ENCODE data around the gene TRIM5. TPM values are rescaled to one million over a fixed set of nuclear protein-coding genes. Genes with fewer than 3 reads are reported as not detected.

Gene TRIM5
- total RNA-seq, 1 donor from 2014 or later: 39.8 TPM

DNA sequence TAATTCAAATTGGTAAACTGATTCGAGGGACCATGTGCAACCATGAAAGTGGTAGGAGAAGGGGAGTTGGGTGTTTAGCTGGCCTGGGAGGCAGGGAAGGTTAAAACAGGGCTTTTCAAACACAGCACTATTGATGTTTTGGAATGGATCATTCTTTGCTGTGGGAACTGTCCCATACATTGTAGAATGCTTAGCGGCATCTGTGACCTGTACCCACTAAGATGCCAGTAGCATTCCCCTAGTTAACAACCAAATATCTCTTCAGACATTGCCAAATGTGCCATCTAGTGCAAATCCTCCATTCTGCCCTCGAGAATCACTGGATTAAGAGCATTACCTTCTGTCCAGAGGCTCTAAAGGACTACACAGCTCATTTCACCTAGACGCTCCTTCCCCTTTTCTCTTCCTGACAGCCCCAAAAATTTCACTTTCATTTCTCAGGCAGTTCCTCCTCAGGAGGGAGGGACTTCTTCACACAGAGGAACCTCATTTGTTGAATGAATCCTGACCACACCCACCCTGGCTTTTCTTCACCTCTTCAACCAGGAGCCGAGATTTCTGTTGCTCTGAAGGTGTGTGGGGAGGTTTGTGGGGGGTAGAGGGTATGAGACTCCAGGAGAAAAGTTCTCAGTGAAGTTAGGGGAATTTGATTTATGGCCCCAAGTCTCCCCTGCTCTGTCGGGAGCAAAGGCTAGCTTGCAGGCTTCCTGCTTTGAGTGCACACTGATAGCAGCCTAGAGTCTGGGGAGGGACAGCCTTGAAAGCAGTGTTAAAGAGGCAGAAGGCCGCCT is 60.2 kb downstream of the TRIM5 start, which contains the start of gene TRIM34:
TRIM34 (plus strand) TSS at position 513 of the 791 bp plus-strand sequence. CDS start 7,331 bp downstream, outside the sequence.
- DNase-seq (ENCODE audit: low spot score): peak; percentile 74

DNA sequence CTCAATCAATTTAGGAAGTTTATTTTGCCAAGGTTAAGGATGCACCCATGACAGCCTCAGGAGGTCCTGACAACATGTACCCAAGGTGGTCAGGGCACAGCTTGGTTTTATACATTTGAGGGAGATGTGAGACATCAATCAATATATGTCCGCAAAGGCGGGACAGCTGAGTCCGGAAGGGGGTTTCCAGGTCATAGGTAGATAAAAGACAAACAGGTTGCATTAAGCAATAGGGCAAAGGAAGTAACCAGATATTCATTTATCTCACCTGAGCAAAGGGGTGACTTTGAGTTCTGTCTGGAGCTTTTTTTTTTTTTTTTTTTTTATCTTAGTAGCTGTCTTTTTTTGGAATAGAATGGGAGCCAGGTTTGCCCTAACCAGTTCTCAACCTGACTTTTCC is 62.1 kb downstream of the TRIM5 start:
- DNase-seq (ENCODE audit: low spot score): no peak

DNA sequence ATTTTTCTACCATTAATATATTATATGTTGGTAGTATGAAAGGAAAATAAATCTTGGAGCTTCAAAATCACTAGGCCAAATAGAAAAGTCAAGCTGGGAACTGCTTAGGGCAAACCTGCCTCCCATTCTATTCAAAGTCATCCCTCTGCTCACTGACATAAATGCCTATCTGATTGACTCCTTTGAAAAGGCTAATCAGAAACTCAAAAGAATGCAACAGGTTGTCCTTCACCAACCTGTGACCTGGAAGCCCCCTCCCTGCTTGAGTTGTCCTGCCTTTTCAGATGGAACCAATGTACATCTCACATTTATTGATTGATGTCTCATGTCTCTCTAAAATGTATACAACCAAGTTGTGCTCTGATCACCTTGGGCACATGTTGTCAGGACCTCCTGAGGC is 63.3 kb downstream of the TRIM5 start:
- DNase-seq (ENCODE audit: low spot score): no peak

- peak; percentile 54 for DNase-seq (ENCODE audit: low spot score)
Measured at GRCh38 chr11:5620651-5621521, 64.0 kb downstream of the TRIM5 start.

- DNase-seq (ENCODE audit: low spot score): no peak
Measured at GRCh38 chr11:5618807-5619206, 66.1 kb downstream of the TRIM5 start.

Other genes starting within 250 kb of the TRIM5 start
- 0.23 TPM for gene OR51I1, start 243.6 kb downstream of the TRIM5 start, total RNA-seq
- gene OR51I2, start 235.8 kb downstream of the TRIM5 start, total RNA-seq: not detected
- gene OR52D1, start 196.4 kb downstream of the TRIM5 start, total RNA-seq: not detected
- gene UBQLN3, start 175.1 kb downstream of the TRIM5 start, total RNA-seq: 0.26 TPM
- gene UBQLNL, start 168.4 kb downstream of the TRIM5 start, total RNA-seq: 0.69 TPM
- gene OR52H1, start 136.5 kb downstream of the TRIM5 start, total RNA-seq: not detected
- gene OR52B6, start 104.2 kb downstream of the TRIM5 start, total RNA-seq: not detected
- gene TRIM6, start 88.4 kb downstream of the TRIM5 start, total RNA-seq: 2.1 TPM
- gene TRIM34, start 60.1 kb downstream of the TRIM5 start, total RNA-seq: 8.6 TPM
- gene TRIM22, start 4.7 kb upstream of the TRIM5 start, total RNA-seq: 43.9 TPM
- gene OR56B1, start 51.4 kb upstream of the TRIM5 start, total RNA-seq: not detected
- not detected for gene OR52N4, start 69.2 kb upstream of the TRIM5 start, total RNA-seq
- not detected for gene OR52N5, start 98.3 kb upstream of the TRIM5 start, total RNA-seq
- not detected for gene OR52N1, start 106.2 kb upstream of the TRIM5 start, total RNA-seq
- gene OR52N2, start 123.8 kb upstream of the TRIM5 start, total RNA-seq: not detected
- gene OR52E6, start 156.8 kb upstream of the TRIM5 start, total RNA-seq: not detected
- gene OR52E8, start 172.6 kb upstream of the TRIM5 start, total RNA-seq: not detected
- not detected for gene OR52E4, start 195.6 kb upstream of the TRIM5 start, total RNA-seq
- not detected for gene OR52E5, start 208.1 kb upstream of the TRIM5 start, total RNA-seq

All from mucosa of gallbladder (tissue), 1 donor.